ENCODE measurements around the gene MYLK4. TPM values are rescaled to one million over a fixed set of nuclear protein-coding genes. Genes with fewer than 3 reads are reported as not detected.

MYLK4 gene
- total RNA-seq, 2 donors from 2014 or later, result 0.20 to 0.35 TPM

- Histone ChIP-seq H3K27ac (no peak overlapping the region), H3K9ac (ENCODE audit: low read depth in 2 of 2, low read length in 2 of 2) (no peak overlapping the region), H3K27me3 (no peaks in the 10 kb centered on the region), H3K4me1 (peaks cover 17% of the 10 kb centered on the region), H3K36me3 (no peaks in the 10 kb centered on the region), H3K9me3 (no peaks in the 10 kb centered on the region), H3K4me3 (no peak overlapping the region)
- no peak for TF ChIP-seq CTCF (IDR thresholded peaks at IDR 0.05)
- DNase-seq, result no peak
- intact Hi-C loops (cut with DNase I), result no loop called here
Measured at GRCh38 chr6:2768696-2769095, 18.0 kb upstream of the MYLK4 start.

GRCh38 chr6:2767657-2768524 lies 17.2 kb upstream of the MYLK4 start:
- DNase-seq, result no peak
- H3K9me3 ChIP-seq, result no peaks in the 10 kb centered on the region
- peak overlapping the region in 1 of 2 donors; percentile 41 for H3K9ac ChIP-seq (ENCODE audit: low read depth in 2 of 2, low read length in 2 of 2)
- peak overlapping the region; percentile 3 for H3K27ac ChIP-seq
- TF ChIP-seq CTCF (IDR thresholded peaks at IDR 0.05), result no peak
- H3K27me3 ChIP-seq, result no peaks in the 10 kb centered on the region
- H3K4me3 ChIP-seq, result peak overlapping the region; percentile 0
- intact Hi-C loops (cut with DNase I), result no loop called here
- peaks cover 17% of the 10 kb centered on the region for H3K4me1 ChIP-seq
- H3K36me3 ChIP-seq, result no peaks in the 10 kb centered on the region

GRCh38 chr6:2766767-2767656 lies 16.3 kb upstream of the MYLK4 start:
- H3K4me1 ChIP-seq, result peaks cover 17% of the 10 kb centered on the region
- H3K9me3 ChIP-seq, result no peaks in the 10 kb centered on the region
- H3K4me3 ChIP-seq, result peak overlapping the region; percentile 78
- DNase-seq, result no peak
- no peak overlapping the region for H3K27ac ChIP-seq
- TF ChIP-seq CTCF (IDR thresholded peaks at IDR 0.05), result no peak
- H3K9ac ChIP-seq (ENCODE audit: low read depth in 2 of 2, low read length in 2 of 2), result peak overlapping the region in 1 of 2 donors; percentile 86
- intact Hi-C loops (cut with DNase I), result no loop called here
- no peaks in the 10 kb centered on the region for H3K27me3 ChIP-seq
- H3K36me3 ChIP-seq, result no peaks in the 10 kb centered on the region

- no peak for TF ChIP-seq CTCF (IDR thresholded peaks at IDR 0.05)
- DNase-seq, result peak; percentile 58
- intact Hi-C loops (cut with DNase I), result no loop called here
Measured at GRCh38 chr6:2765896-2766766, 15.4 kb upstream of the MYLK4 start.

More at GRCh38 chr6:2765896-2766766, 15.4 kb upstream of the MYLK4 start:
- Histone ChIP-seq H3K36me3 (no peaks in the 10 kb centered on the region), H3K9me3 (no peaks in the 10 kb centered on the region), H3K27me3 (no peaks in the 10 kb centered on the region), H3K4me1 (peaks cover 17% of the 10 kb centered on the region), H3K4me3 (peak overlapping the region; percentile 78), H3K9ac (ENCODE audit: low read depth in 2 of 2, low read length in 2 of 2) (peak overlapping the region; percentile 86 to 95), H3K27ac (peak overlapping the region; percentile 99)
